Measurements from ENCODE around the gene NECTIN1. TPM values are rescaled to one million over a fixed set of nuclear protein-coding genes. Genes with fewer than 3 reads are reported as not detected.

The NECTIN1 gene
- total and polyA plus RNA-seq, 2 experiments from 2014 or later: 3.6 to 7.4 TPM

DNA sequence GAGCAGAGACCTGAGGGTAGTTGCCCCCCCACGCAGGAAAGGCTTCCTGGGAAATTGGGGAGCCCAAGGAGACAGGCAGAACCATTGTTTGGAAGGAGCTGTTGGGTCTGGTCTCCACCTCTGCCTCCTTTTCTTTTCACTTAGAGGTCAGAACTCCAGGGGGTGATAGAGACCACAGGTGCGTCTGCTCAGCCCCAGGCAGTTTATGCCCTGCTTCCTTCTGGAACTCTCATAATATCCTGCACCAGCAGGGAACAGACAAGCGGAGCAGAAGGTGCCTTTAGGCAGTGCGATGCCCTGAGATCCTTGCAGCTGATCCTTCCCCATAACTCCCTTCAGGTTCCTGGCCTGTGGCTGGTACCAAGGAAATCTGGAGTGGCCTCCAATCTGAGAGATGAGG is 120.2 kb downstream of the NECTIN1 start:
- H3K36me3 ChIP-seq (replicated peaks; ENCODE audit: insufficient read depth, low read depth): no peaks in the 10 kb centered on the region
- no peak for DNase-seq (ENCODE audit: low spot score)
- H3K4me2 ChIP-seq: no peak overlapping the region
- 55% methylated on average over 4 of the region's 4 CpGs for WGBS (ENCODE audit: low lambda C conversion rate, missing lambda C conversion rate)
- H3K4me3 ChIP-seq: no peak overlapping the region
- no peaks in the 10 kb centered on the region for H3K9me2 ChIP-seq (replicated peaks; ENCODE audit: insufficient read depth)
- no peaks in the 10 kb centered on the region for H3K79me2 ChIP-seq
- peaks cover 31% of the 10 kb centered on the region for H3K27me3 ChIP-seq
- no peaks in the 10 kb centered on the region for H3K9me3 ChIP-seq (ENCODE audit: low read depth)
- H2AFZ ChIP-seq: no peak overlapping the region
- TF ChIP-seq EZH2 (IDR thresholded peaks at IDR 0.05; ENCODE audit: borderline replicate concordance) (no peak), EZH2phosphoT487 (IDR thresholded peaks at IDR 0.05; ENCODE audit: low read depth, severe bottlenecking, unreplicated experiment) (no peak)
- TF ChIP-seq, protein P1, sequence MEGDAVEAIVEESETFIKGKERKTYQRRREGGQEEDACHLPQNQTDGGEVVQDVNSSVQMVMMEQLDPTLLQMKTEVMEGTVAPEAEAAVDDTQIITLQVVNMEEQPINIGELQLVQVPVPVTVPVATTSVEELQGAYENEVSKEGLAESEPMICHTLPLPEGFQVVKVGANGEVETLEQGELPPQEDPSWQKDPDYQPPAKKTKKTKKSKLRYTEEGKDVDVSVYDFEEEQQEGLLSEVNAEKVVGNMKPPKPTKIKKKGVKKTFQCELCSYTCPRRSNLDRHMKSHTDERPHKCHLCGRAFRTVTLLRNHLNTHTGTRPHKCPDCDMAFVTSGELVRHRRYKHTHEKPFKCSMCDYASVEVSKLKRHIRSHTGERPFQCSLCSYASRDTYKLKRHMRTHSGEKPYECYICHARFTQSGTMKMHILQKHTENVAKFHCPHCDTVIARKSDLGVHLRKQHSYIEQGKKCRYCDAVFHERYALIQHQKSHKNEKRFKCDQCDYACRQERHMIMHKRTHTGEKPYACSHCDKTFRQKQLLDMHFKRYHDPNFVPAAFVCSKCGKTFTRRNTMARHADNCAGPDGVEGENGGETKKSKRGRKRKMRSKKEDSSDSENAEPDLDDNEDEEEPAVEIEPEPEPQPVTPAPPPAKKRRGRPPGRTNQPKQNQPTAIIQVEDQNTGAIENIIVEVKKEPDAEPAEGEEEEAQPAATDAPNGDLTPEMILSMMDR (IDR thresholded peaks at IDR 0.05; ENCODE audit: poor library complexity): no peak
- H3K27ac ChIP-seq: no peak overlapping the region
- H4K20me1 ChIP-seq (ENCODE audit: insufficient read depth, poor library complexity, severe bottlenecking): no peaks in the 10 kb centered on the region
- H3K4me1 ChIP-seq (ENCODE audit: insufficient read depth): no peaks in the 10 kb centered on the region

DNA sequence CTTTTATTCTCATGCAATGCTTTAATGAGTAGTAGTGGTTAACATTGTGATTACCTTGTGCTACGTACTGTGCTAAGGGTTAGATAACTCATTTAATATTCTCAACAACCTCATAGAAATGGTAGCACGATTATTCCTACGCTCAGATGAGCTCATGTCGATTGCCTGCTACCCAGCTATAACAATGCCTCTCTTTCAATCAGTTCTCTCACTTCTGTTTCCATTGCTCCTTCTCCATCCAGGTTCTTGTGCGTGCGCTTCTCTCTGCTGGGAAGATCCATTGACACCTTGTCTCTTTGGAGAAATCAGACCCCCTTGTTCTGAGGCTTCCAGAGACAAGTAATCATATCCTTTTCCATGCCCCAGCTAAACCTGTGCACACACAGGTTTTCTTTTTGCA is 120.8 kb downstream of the NECTIN1 start:
- no peak overlapping the region for H2AFZ ChIP-seq
- H3K27me3 ChIP-seq: peaks cover 31% of the 10 kb centered on the region
- TF ChIP-seq, protein P1 (IDR thresholded peaks at IDR 0.05; ENCODE audit: poor library complexity): no peak
- no peak for TF ChIP-seq EZH2phosphoT487 (IDR thresholded peaks at IDR 0.05; ENCODE audit: low read depth, severe bottlenecking, unreplicated experiment)
- no peak for TF ChIP-seq EZH2 (IDR thresholded peaks at IDR 0.05; ENCODE audit: borderline replicate concordance)
- 70% methylated on average over 6 of the region's 6 CpGs for WGBS (ENCODE audit: low lambda C conversion rate, missing lambda C conversion rate)
- no peak for DNase-seq (ENCODE audit: low spot score)
- H4K20me1 ChIP-seq (ENCODE audit: insufficient read depth, poor library complexity, severe bottlenecking): no peaks in the 10 kb centered on the region
- no peaks in the 10 kb centered on the region for H3K79me2 ChIP-seq
- no peaks in the 10 kb centered on the region for H3K9me2 ChIP-seq (replicated peaks; ENCODE audit: insufficient read depth)
- H3K4me2 ChIP-seq: no peak overlapping the region
- no peaks in the 10 kb centered on the region for H3K9me3 ChIP-seq (ENCODE audit: low read depth)
- H3K4me3 ChIP-seq: no peak overlapping the region
- H3K36me3 ChIP-seq (replicated peaks; ENCODE audit: insufficient read depth, low read depth): no peaks in the 10 kb centered on the region
- no peak overlapping the region for H3K27ac ChIP-seq
- no peaks in the 10 kb centered on the region for H3K4me1 ChIP-seq (ENCODE audit: insufficient read depth)

DNA sequence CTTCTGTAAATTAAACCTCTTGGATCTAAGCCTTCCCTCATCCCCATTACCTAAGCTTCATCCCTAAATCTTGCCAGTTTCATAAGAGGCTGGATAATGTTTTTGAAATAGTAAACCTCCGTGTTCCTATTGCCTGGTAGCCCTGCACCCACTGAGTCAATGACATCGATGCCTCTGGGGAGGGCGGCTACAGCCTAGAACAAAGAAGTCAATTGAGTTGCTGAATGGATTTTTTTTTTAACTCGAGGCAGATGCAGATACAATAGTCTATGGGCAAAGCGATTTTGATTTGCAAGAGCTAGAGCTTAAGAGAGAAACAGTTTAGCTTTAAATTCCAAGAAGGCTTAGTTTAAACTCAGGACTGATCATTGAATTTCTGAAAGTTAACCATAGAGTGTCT is 121.3 kb downstream of the NECTIN1 start:
- H3K9me3 ChIP-seq (ENCODE audit: low read depth): no peaks in the 10 kb centered on the region
- H3K27ac ChIP-seq: no peak overlapping the region
- H3K4me1 ChIP-seq (ENCODE audit: insufficient read depth): no peaks in the 10 kb centered on the region
- no peaks in the 10 kb centered on the region for H4K20me1 ChIP-seq (ENCODE audit: insufficient read depth, poor library complexity, severe bottlenecking)
- H3K27me3 ChIP-seq: peaks cover 31% of the 10 kb centered on the region
- no peak overlapping the region for H3K4me2 ChIP-seq
- 25% methylated on average over 5 of the region's 5 CpGs for WGBS (ENCODE audit: low lambda C conversion rate, missing lambda C conversion rate)
- TF ChIP-seq EZH2phosphoT487 (IDR thresholded peaks at IDR 0.05; ENCODE audit: low read depth, severe bottlenecking, unreplicated experiment) (no peak), EZH2 (IDR thresholded peaks at IDR 0.05; ENCODE audit: borderline replicate concordance) (no peak)
- TF ChIP-seq, protein P1 (IDR thresholded peaks at IDR 0.05; ENCODE audit: poor library complexity): no peak
- no peaks in the 10 kb centered on the region for H3K79me2 ChIP-seq
- no peaks in the 10 kb centered on the region for H3K36me3 ChIP-seq (replicated peaks; ENCODE audit: insufficient read depth, low read depth)
- H2AFZ ChIP-seq: no peak overlapping the region
- H3K9me2 ChIP-seq (replicated peaks; ENCODE audit: insufficient read depth): no peaks in the 10 kb centered on the region
- DNase-seq (ENCODE audit: low spot score): no peak
- no peak overlapping the region for H3K4me3 ChIP-seq
